GOT3 (cell line): ENCODE measurements around the gene RGS6.
"Not testable (repeated sequence)": the region's sequence is repeated elsewhere in the genome, so short reads cannot be mapped to it uniquely, and the experiment has no call there.

Experiments
- DNase-seq: peaks from one replicate; lab custom pipeline; 2025; ENCODE audit warnings: mixed read lengths; lab: John Stamatoyannopoulos, UW

Gene RGS6

GRCh38 chr14:71932229-71932981, at the start of gene RGS6:
TSS of gene RGS6 (plus strand) at chr14:71932429.
- DNase-seq, result no peak

- DNase-seq, result no peak
These were observed 49.1 kb upstream of the RGS6 start for GRCh38 chr14:71883094-71883493.

GRCh38 chr14:71885301-71885700, 46.9 kb upstream of the RGS6 start:
- no peak for DNase-seq

- DNase-seq, result not testable (repeated sequence)
These were observed 44.4 kb upstream of the RGS6 start for GRCh38 chr14:71887802-71888201.

GRCh38 chr14:71890541-71890940, 41.7 kb upstream of the RGS6 start:
- no peak for DNase-seq

- DNase-seq, result no peak
These were observed 41.0 kb upstream of the RGS6 start for GRCh38 chr14:71891185-71891584.

GRCh38 chr14:71891970-71892369, 40.3 kb upstream of the RGS6 start:
- DNase-seq, result no peak

- DNase-seq, result no peak
These were observed 27.2 kb upstream of the RGS6 start for GRCh38 chr14:71905031-71905430.

- DNase-seq, result no peak
These were observed 26.4 kb upstream of the RGS6 start for GRCh38 chr14:71905860-71906259.

- DNase-seq, result no peak
These were observed 24.3 kb upstream of the RGS6 start for GRCh38 chr14:71907793-71908515.

GRCh38 chr14:71911669-71912068, 20.6 kb upstream of the RGS6 start:
- no peak for DNase-seq

GRCh38 chr14:71913342-71913741, 18.9 kb upstream of the RGS6 start:
- no peak for DNase-seq

GRCh38 chr14:71918955-71919354, 13.3 kb upstream of the RGS6 start:
- no peak for DNase-seq

GRCh38 chr14:71923513-71923912, 8.7 kb upstream of the RGS6 start:
- DNase-seq, result no peak

GRCh38 chr14:71931492-71932228, 569 bp upstream of the RGS6 start:
- no peak for DNase-seq

- DNase-seq, result no peak
These were observed 865 bp downstream of the RGS6 start for GRCh38 chr14:71933001-71933587.

GRCh38 chr14:71938273-71938672, 6.0 kb downstream of the RGS6 start:
- DNase-seq, result not testable (repeated sequence)

GRCh38 chr14:71939344-71939743, 7.1 kb downstream of the RGS6 start:
- DNase-seq, result not testable (repeated sequence)

- not testable (repeated sequence) for DNase-seq
These were observed 8.3 kb downstream of the RGS6 start for GRCh38 chr14:71940500-71940899.

GRCh38 chr14:71941616-71942015, 9.4 kb downstream of the RGS6 start:
- not testable (repeated sequence) for DNase-seq

GRCh38 chr14:71942904-71943694, 10.9 kb downstream of the RGS6 start:
- DNase-seq, result no peak

GRCh38 chr14:71943695-71944018, 11.4 kb downstream of the RGS6 start:
- DNase-seq, result no peak
